Measurements from ENCODE around the gene ZNF644. TPM values are rescaled to one million over a fixed set of nuclear protein-coding genes. Genes with fewer than 3 reads are reported as not detected.

Gene ZNF644
- total and polyA plus RNA-seq, 4 donors: 6.8 to 38.8 (median 27.2) TPM

DNA sequence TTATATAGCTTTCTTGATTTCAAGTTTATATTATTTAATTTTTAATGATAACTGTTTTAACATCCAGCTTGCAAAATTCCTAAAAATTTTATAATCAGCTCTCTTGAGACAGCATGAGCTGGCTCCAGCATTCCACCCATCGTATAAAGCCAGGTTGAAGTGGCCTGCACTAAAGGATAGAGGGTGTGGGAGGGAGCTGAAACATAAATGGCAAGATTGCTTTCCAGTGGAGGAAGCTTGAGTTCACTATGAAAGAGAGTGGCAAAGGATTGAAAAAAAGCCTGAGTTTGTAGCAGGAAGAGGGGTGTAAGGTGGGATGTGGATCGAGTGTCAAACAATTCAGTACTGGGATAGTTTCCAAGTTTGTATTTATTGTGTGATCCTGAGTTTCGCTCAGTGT lies 48.5 kb upstream of the ZNF644 start:
- H3K27me3 ChIP-seq (ENCODE audit: control insufficient read depth in 4 of 4, insufficient read depth in 4 of 4, low read length in 3 of 4): no peaks in the 10 kb centered on the region
- no peak for TF ChIP-seq FOXA1 (IDR thresholded peaks at IDR 0.05)
- TF ChIP-seq JUND (IDR thresholded peaks at IDR 0.05): no peak
- TF ChIP-seq, protein P1, sequence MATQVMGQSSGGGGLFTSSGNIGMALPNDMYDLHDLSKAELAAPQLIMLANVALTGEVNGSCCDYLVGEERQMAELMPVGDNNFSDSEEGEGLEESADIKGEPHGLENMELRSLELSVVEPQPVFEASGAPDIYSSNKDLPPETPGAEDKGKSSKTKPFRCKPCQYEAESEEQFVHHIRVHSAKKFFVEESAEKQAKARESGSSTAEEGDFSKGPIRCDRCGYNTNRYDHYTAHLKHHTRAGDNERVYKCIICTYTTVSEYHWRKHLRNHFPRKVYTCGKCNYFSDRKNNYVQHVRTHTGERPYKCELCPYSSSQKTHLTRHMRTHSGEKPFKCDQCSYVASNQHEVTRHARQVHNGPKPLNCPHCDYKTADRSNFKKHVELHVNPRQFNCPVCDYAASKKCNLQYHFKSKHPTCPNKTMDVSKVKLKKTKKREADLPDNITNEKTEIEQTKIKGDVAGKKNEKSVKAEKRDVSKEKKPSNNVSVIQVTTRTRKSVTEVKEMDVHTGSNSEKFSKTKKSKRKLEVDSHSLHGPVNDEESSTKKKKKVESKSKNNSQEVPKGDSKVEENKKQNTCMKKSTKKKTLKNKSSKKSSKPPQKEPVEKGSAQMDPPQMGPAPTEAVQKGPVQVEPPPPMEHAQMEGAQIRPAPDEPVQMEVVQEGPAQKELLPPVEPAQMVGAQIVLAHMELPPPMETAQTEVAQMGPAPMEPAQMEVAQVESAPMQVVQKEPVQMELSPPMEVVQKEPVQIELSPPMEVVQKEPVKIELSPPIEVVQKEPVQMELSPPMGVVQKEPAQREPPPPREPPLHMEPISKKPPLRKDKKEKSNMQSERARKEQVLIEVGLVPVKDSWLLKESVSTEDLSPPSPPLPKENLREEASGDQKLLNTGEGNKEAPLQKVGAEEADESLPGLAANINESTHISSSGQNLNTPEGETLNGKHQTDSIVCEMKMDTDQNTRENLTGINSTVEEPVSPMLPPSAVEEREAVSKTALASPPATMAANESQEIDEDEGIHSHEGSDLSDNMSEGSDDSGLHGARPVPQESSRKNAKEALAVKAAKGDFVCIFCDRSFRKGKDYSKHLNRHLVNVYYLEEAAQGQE (IDR thresholded peaks at IDR 0.05): no peak
- no peak for TF ChIP-seq RXRA (IDR thresholded peaks at IDR 0.05)
- TF ChIP-seq, protein P2, sequence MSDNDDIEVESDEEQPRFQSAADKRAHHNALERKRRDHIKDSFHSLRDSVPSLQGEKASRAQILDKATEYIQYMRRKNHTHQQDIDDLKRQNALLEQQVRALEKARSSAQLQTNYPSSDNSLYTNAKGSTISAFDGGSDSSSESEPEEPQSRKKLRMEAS (IDR thresholded peaks at IDR 0.05): no peak
- TF ChIP-seq HNF4A (conservative IDR thresholded peaks at IDR 0.05): no peak
- TF ChIP-seq, protein P3, sequence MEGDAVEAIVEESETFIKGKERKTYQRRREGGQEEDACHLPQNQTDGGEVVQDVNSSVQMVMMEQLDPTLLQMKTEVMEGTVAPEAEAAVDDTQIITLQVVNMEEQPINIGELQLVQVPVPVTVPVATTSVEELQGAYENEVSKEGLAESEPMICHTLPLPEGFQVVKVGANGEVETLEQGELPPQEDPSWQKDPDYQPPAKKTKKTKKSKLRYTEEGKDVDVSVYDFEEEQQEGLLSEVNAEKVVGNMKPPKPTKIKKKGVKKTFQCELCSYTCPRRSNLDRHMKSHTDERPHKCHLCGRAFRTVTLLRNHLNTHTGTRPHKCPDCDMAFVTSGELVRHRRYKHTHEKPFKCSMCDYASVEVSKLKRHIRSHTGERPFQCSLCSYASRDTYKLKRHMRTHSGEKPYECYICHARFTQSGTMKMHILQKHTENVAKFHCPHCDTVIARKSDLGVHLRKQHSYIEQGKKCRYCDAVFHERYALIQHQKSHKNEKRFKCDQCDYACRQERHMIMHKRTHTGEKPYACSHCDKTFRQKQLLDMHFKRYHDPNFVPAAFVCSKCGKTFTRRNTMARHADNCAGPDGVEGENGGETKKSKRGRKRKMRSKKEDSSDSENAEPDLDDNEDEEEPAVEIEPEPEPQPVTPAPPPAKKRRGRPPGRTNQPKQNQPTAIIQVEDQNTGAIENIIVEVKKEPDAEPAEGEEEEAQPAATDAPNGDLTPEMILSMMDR (IDR thresholded peaks at IDR 0.05; ENCODE audit: low read depth, low read length, missing input control): no peak
- no peak for TF ChIP-seq EGR1 (IDR thresholded peaks at IDR 0.05; ENCODE audit: low read depth in 2 of 2)
- TF ChIP-seq RAD21 (IDR thresholded peaks at IDR 0.05): no peak
- TF ChIP-seq YY1 (IDR thresholded peaks at IDR 0.05): no peak
- TF ChIP-seq NR2F2 (IDR thresholded peaks at IDR 0.05): no peak
- TF ChIP-seq, protein P4, sequence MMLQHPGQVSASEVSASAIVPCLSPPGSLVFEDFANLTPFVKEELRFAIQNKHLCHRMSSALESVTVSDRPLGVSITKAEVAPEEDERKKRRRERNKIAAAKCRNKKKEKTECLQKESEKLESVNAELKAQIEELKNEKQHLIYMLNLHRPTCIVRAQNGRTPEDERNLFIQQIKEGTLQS (IDR thresholded peaks at IDR 0.05): no peak
- DNase-seq (ENCODE audit: low spot score): no peak
- H3K36me3 ChIP-seq (ENCODE audit: control insufficient read depth in 4 of 4, insufficient read depth in 3 of 4, low read depth in 1 of 4, low read length in 3 of 4): no peaks in the 10 kb centered on the region
- H3K9me3 ChIP-seq (ENCODE audit: control insufficient read depth in 4 of 4, low read length in 3 of 4): no peaks in the 10 kb centered on the region
- H3K9ac ChIP-seq (ENCODE audit: low read depth in 1 of 2, low read length in 2 of 2): peak overlapping the region in 1 of 2 donors; percentile 27
- H3K4me3 ChIP-seq (ENCODE audit: low read depth in 1 of 3, low read length in 3 of 3): no peak overlapping the region
- H3K27ac ChIP-seq (ENCODE audit: low read depth in 1 of 2, low read length in 2 of 2): no peak overlapping the region
- WGBS: 42% methylated on average over 3 of the region's 3 CpGs
- peaks cover 3 to 11% (median 4%) of the 10 kb centered on the region in 4 donors for H3K4me1 ChIP-seq (ENCODE audit: control insufficient read depth in 4 of 4, insufficient read depth in 4 of 4, low read length in 3 of 4)

DNA sequence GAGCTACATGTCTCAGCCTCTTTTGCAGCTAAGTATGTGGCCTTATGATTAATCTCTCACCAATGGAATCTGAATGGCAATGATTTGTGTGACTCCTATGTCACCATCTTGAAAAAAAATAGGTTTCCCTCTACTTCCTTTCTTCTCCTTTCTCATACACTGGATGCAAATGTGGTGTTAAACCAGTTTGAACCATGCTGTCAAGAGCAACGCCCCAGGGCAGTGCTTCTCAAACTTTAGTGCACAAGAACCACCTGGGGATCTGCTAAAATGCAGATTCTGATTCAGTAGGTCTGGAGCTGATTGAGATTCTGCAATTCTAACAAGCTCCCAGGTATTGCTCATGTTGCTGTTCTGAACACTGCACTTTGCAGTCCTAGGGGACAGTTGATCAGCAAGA lies 44.7 kb upstream of the ZNF644 start:
- Histone ChIP-seq H3K9me3 (ENCODE audit: control insufficient read depth in 4 of 4, low read length in 3 of 4) (no peaks in the 10 kb centered on the region), H3K4me3 (ENCODE audit: low read depth in 1 of 3, low read length in 3 of 3) (no peak overlapping the region), H3K9ac (ENCODE audit: low read depth in 1 of 2, low read length in 2 of 2) (no peak overlapping the region), H3K27ac (ENCODE audit: low read depth in 1 of 2, low read length in 2 of 2) (no peak overlapping the region), H3K36me3 (ENCODE audit: control insufficient read depth in 4 of 4, insufficient read depth in 3 of 4, low read depth in 1 of 4, low read length in 3 of 4) (no peaks in the 10 kb centered on the region), H3K4me1 (ENCODE audit: control insufficient read depth in 4 of 4, insufficient read depth in 4 of 4, low read length in 3 of 4) (peaks cover 3 to 12% (median 5%) of the 10 kb centered on the region in 4 donors), H3K27me3 (ENCODE audit: control insufficient read depth in 4 of 4, insufficient read depth in 4 of 4, low read length in 3 of 4) (no peaks in the 10 kb centered on the region)
- DNase-seq (ENCODE audit: low spot score): no peak
- TF ChIP-seq, protein P1 (IDR thresholded peaks at IDR 0.05): no peak
- TF ChIP-seq FOXA1 (IDR thresholded peaks at IDR 0.05): no peak
- no peak for TF ChIP-seq HNF4A (conservative IDR thresholded peaks at IDR 0.05)
- no peak for TF ChIP-seq EGR1 (IDR thresholded peaks at IDR 0.05; ENCODE audit: low read depth in 2 of 2)
- TF ChIP-seq, protein P4 (IDR thresholded peaks at IDR 0.05): no peak
- no peak for TF ChIP-seq RXRA (IDR thresholded peaks at IDR 0.05)
- TF ChIP-seq, protein P2 (IDR thresholded peaks at IDR 0.05): no peak
- TF ChIP-seq HNF4G (IDR thresholded peaks at IDR 0.05): no peak
- no peak for TF ChIP-seq FOXA2 (IDR thresholded peaks at IDR 0.05)
- TF ChIP-seq RAD21 (IDR thresholded peaks at IDR 0.05): no peak
- 76% methylated on average over 1 of the region's 1 CpG for WGBS
